ENCODE measurements around the gene PXDN.

DNA sequence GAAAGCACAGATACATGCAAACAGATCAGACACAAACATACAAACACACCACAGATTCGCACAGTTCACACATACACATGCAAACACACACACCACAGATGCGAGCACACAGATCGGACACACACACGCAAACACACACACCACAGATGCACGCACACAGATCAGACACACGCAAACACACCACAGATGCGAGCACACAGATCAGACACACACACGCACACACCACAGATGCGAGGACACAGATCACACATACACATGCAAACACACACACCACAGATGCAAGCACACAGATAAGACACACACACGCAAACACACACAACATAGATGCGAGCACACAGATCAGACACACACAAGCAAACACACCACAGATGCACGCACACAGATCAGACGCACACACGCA, 149.0 kb downstream of the PXDN start:
- TF ChIP-seq POLR2A (IDR thresholded peaks at IDR 0.05; ENCODE audit: low read depth, low read length) (no peak), JUN (IDR thresholded peaks at IDR 0.05; ENCODE audit: borderline replicate concordance, insufficient read depth, insufficient read length, low read depth) (no peak)
- TF ChIP-seq, protein P1, sequence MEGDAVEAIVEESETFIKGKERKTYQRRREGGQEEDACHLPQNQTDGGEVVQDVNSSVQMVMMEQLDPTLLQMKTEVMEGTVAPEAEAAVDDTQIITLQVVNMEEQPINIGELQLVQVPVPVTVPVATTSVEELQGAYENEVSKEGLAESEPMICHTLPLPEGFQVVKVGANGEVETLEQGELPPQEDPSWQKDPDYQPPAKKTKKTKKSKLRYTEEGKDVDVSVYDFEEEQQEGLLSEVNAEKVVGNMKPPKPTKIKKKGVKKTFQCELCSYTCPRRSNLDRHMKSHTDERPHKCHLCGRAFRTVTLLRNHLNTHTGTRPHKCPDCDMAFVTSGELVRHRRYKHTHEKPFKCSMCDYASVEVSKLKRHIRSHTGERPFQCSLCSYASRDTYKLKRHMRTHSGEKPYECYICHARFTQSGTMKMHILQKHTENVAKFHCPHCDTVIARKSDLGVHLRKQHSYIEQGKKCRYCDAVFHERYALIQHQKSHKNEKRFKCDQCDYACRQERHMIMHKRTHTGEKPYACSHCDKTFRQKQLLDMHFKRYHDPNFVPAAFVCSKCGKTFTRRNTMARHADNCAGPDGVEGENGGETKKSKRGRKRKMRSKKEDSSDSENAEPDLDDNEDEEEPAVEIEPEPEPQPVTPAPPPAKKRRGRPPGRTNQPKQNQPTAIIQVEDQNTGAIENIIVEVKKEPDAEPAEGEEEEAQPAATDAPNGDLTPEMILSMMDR (IDR thresholded peaks at IDR 0.05; ENCODE audit: extremely low read depth in 1 of 2, insufficient read depth in 1 of 2, low read depth in 1 of 2, low read length in 2 of 2) = no peak
